ACHN (cell line): ENCODE measurements around the gene FAM135A.
"Not testable (repeated sequence)": the region's sequence is repeated elsewhere in the genome, so short reads cannot be mapped to it uniquely, and the experiment has no call there.

ENCODE experiments used
- DNase-seq: peaks from one replicate; pipeline ENCODE4 v3.0.0-alpha.2; 2015
- in situ Hi-C: cut with HindIII; loops from 2 replicates; pipeline ENCODE4 v1.10.0; 2017; ENCODE audit warnings: low sequenced_read_pairs, low pct_ligation_motif_present, low pct_unique_long_range_greater_than_20kb

Gene FAM135A

DNA sequence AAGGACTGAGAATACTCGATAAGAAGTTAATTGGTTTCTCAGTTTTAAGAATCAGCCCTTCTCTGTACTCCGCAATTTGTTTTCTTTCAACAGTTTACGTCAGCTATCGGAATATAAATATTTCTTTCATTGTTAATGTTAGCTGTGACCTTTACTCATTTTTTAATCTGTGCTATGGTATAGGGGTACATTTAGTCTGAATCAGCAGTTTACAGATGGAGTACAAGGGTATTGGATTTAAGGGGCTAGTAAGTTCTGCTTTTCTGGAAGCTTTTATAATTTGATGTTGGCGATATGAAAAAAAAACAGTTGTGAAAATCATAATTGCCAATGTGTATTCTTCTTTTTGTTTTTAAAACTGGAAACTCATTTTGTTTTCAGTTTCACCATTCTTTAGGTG is 23.0 kb downstream of the FAM135A start:
- DNase-seq = no peak
- in situ Hi-C loops = no loop called here

DNA sequence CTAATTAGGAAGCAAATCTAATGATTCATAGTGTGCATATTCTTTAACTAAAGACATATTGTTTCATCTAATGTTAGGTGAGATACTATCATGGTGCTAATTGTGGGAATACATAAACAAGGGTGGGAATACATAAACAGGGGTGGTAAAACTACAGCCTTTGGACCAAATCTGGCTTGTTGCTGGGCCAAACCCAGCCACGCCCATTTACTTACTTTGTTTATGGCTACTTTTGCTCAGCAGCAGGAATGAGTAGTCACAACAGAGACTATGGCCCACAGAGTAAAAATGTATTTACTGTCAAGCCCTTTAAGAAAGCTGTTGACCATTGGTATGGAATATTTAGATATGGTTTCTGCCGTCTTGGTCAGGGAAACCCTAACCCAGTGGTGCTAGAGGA is 31.7 kb downstream of the FAM135A start:
- no peak for DNase-seq
- in situ Hi-C loops = no loop called here

DNA sequence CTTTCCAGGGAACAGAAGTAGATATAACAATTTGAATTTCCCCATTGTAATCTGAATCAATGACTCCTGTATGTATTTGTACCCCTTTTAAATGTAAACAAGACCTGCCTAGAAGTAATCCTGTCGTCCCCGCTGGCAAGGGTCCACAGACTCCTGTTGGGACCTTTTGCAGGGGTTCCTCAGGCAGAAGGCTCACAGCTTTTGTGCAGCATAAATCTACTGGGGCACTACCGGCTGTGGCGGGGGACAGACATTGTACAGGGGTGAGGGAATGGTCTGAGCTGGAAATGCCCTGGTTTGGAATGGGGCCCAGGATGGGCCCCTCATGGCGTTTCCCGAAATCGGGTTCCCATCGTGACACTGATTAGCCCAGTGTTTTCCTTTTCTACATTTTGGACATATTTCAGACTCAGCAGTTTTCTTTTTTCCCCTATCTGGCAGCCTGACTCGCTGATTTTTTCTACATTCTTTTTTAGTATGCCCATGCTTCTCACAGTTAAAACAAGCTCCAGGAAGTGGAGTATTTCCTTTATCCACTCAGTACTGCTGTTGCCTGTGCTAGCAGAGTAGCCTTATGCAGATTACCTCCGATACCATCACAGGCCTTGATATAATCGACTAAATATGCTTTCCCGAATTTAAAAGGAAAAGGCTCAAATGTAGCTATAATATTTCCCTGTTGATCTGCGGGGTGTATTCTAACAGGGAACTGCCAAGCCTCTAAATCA is 34.2 kb downstream of the FAM135A start:
- in situ Hi-C loops, DNase-seq: not testable (repeated sequence)

DNA sequence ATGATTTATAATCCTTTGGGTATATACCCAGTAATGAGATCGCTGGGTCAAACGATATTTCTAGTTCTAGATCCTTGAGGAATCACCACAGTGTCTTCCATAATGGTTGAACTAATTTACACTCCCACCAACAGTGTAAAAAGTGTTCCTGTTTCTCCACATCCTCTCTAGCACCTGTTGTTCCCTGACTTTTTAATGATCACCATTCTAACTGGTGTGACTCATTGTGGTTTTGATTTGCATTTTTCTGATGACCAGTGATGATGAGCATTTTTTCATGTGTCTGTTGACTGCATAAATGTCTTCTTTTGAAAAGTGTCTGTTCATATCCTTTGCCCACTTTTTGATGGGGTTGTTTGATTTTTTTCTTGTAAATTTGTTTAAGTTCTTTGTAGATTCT is 40.6 kb downstream of the FAM135A start:
- in situ Hi-C loops = not testable (repeated sequence)

DNA sequence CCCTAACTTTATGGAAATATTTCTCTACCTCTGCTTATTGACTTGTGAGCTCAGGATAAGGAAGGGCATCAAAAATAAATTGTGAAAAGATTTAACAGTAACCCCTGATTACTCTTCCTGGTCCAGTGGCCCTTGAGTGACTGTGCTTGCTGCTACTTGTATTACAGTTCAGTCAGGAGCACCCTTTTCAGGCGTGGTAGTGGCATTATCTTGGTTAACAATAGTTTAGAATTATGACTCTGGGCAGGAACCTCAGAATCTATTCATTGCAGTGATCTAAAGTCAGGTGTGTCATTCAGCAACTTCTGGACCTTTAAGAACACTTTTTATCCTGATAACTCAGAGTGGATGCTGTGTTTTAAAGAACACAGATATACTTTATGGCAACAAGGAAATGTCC is 43.4 kb downstream of the FAM135A start:
- DNase-seq = no peak
- in situ Hi-C loops = no loop called here

More for the DNA sequence above, 40.6 kb downstream of the FAM135A start:
- not testable (repeated sequence) for DNase-seq

DNA sequence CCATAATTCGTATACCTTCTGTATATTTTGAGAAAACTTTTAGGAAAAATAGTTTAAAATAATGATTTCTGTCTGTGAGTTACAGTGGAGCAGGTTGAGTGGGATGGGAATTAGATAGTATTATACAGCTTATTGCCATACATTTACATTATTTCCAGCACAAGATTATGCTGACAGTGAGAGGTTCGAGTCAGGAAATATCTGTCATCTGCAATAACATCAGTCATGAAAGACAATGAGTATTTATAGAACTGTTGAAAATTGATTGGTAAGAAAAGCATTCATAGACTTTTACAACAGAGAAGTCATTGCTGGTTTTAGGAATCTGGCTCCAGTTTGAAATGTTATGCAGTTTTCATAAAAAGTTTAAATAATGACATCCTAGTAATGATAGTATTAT is 45.9 kb downstream of the FAM135A start:
- in situ Hi-C loops = no loop called here
- DNase-seq = no peak

DNA sequence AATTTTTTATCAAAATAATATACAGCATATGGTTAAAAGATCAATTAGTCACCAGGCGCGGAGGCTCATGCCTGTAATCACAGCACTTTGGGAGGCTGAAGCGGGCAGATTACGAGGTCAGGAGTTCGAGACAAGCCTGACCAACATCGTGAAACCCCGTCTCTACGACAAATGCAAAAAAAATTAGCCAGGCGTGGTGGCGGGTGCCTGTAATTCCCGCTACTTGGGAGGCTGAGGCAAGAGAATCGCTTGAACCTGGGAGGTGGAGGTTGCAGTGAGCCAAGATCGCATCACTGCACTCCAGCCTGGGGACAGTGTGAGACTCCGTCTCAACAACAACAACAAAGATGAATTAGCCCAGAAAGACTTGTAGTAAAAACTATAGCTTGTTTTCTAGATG is 46.4 kb downstream of the FAM135A start:
- DNase-seq, in situ Hi-C loops: not testable (repeated sequence)

DNA sequence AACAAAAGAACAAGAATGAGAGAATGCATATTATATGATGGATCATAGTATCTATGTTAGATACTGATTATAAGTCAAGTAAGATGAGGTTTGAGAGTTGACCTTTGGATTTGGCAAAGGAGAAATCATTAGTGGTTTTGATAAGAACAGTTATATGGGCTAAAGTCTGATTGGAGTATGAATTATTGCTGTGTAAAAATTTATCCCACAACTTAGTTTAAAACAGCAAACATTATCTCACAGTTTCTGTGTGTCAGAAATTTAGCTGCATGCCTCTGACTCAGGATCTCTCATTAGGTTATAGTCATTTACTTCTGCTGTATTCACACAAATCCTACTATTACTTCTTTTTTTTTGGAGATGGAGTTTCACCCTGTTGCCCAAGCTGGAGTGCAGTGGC is 56.7 kb downstream of the FAM135A start:
- no peak for DNase-seq
- in situ Hi-C loops = no loop called here

DNA sequence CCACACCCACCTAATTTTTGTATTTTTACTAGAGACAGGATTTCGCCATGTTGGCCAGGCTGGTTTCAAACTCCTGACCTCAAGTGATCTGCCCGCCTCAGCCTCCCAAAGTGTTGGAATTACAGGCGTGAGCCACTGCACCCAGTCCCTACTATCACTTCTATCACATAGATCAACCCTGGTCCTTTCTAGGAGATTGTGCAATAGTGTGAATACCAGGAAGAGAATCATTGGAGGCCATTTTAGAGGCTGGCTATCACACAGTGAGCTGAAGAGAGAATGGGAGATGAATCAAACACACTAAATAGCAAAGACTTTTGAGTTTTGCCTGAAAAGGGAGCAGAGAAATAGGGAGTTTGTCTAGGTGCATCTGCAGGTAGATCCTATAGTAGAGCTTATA is 57.2 kb downstream of the FAM135A start:
- DNase-seq = not testable (repeated sequence)

DNA sequence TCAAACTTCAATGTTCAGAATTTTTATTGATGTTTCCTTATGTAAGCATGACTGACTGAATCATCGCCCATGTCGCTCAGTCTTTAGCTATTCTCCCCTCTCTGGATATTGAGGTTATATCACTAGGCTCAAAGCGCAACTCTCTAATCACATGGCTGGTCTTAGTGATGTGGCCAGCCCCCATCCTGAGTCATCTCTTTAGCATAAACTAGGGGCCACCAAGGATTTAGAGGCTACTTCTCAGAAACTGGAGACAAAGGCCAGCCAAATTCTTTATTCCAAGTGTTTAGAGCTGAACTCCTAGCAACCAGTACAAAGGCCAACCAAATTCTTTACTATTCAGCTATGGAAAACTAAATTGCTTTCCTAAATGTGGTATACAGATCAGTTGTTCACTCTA is 61.4 kb downstream of the FAM135A start:
- in situ Hi-C loops = no loop called here
- no peak for DNase-seq

More for the DNA sequence above, 57.2 kb downstream of the FAM135A start:
- in situ Hi-C loops = not testable (repeated sequence)

DNA sequence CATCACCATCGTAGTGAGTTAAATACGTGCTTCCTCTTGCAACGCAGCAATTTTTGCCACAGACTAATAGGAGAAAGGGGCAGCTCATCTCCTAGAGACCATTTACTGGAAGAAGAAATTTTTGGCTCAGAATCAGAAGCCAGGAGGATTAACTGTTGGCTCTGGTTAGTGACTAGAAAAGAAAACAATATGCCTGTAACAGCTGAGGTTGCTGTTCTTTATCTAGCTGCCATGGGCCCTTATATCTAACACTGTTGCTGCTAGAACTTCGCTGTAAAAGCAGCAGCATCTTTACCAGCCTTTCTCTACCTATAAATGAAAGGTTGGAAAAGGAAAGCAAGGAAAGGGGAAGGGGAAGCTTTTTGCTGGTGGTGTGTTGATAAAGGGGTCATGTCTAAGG is 65.9 kb downstream of the FAM135A start:
- no peak for DNase-seq
- in situ Hi-C loops = no loop called here

DNA sequence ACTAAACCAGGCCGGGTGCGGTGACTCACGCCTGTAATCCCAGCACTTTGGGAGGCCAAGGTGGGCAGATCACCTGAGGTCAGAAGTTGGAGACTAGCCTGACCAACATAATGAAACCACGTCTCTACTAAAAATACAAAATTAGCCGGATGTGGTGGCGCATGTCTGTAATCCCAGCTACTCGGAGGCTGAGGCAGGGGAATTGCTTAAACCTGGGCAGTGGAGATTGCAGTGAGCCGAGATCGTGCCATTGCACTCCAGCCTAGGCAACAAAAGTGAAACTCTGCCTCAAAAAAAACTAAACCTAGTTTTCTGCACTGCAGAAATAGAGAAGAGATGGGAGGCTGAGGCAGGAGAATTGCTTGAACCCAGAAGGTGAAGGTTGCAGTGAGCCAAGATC is 73.3 kb downstream of the FAM135A start:
- in situ Hi-C loops, DNase-seq: not testable (repeated sequence)

DNA sequence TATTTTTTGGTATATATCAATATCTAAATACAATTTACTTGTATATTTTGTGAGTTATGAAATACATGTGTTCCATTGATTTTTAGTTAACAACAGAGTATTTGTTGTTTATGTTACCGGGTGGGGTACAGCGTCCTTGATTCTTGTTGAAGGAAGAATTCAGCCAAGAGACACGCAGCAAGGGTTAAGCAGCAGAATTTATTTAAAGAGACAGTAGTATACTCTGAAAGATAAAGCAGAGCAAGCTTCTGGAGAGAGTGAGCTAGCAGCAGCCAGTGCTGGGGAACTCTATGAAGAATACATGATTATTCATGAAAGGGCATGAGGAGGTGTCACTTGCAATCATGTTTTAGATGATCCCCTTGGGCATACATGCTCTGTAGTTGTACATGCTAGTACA is 76.1 kb downstream of the FAM135A start:
- in situ Hi-C loops = no loop called here
- DNase-seq = no peak

DNA sequence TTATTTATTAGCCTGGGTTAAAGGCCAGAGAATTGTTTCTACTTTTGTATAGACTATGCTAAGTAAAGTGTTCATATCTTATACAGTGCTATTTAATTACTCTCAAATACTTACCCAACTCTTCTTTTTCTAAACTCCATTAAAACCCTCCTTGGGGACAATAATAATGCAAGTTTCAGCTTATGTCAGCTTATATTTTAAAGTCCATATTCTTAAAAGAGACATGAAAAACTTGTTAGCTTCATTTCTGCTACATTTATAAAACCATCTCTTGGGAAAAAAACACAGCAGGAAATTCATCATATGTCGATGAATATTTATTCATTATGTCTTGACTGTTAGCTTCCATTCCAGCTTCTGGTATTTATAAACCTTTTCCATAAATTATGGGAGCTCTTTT is 81.5 kb downstream of the FAM135A start:
- no peak for DNase-seq
- in situ Hi-C loops = no loop called here

DNA sequence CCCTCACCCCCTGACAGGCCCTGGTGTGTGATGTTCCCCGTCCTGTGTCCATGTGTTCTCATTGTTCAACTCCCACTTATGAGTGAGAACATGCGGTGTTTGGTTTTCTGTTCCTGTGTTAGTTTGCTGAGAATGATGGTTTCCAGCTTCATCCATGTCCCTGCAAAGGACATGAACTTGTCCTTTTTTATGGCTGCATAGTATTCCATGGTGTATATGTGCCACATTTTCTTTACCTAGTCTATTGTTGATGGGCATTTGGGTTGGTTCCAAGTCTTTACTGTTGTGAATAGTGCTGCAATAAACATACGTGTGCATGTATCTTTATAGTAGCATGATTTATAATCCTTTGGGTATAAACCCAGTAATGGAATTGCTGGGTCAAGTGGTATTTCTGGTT is 82.5 kb downstream of the FAM135A start:
- DNase-seq, in situ Hi-C loops: not testable (repeated sequence)

DNA sequence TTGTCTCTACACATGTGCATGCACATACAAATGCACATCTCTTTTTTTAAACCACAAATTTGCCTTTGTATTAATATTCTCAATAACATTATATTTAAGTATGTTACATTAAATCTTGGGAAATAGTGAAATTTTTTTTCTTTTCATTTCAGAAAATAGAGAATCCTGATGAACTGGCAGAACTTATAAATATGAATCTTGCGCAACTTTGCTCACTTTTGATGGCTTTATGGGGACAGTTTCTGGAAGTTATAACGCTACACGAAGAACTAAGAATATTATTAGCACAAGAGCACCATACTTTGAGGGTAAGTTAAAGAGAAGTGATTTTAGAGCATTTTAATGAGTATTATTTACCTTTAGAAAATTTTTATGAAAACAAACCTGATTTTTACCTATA is 89.2 kb downstream of the FAM135A start:
- DNase-seq = no peak
- in situ Hi-C loops = no loop called here

DNA sequence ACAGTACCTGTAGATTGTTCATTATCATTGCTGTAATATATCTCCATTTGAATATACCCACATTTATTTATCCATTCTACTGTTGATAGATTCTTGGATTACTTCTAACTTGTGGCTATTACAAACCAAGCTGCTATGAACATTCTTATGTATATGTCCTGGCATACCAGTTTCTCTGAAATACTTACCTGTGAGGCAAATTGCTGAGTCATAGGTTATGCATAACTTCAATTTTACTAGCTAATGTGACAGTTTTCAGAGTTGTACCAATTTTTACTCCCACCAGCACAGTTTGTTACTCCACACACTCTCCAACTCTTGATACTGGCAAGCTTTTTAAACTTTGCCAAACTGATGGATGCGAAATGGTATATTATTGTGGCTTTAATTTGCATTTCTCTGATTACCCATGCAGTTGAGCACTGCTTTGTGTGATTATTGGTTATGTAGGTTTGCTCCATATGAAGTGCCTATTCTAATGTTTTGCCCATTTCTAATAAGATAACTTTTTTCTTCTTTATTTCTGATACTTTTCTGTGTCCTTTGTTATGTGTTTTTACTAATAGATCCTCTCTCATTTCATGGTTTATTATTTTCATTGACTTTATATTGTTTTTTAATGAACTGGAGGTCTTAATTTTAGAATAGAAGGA is 90.6 kb downstream of the FAM135A start:
- in situ Hi-C loops = no loop called here
- DNase-seq = no peak

DNA sequence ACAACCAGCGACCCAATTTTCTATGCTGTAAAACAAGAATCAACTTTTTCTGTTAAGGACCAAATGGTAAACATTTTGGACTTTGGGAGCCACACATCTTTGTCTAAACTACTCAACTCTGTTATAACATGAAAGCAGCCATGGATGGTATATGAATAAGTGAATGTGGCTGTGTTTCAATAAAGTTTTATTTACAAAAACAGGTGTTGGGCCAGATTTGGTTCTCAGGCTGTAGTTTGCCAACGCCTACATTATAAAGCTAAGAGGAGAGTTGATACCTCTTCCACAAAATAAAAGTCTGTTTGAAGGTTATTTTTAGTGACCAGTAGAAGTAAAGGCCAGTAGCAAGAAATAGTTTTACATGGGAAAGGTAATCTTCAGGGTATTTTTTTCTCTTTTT is 93.0 kb downstream of the FAM135A start:
- DNase-seq = no peak
- in situ Hi-C loops = no loop called here

DNA sequence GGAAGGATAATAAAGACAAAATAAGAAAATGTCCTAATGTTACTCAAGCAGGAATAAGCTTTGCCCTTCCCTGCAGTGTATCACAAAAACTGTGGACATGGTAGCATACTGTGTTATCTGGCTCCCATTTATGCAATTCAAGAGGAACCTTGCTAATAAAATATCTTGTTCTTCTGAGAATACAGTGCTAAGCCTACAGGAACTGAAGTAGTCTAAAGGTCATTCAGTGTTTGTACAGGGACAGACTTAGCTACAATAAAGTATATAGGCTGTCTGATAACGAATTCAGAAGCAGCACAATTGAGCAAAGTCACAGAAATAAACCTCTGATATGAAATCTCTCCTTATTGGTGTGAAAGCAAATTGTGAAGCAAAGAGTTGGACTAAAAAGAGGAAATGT is 93.9 kb downstream of the FAM135A start:
- in situ Hi-C loops = no loop called here
- no peak for DNase-seq

DNA sequence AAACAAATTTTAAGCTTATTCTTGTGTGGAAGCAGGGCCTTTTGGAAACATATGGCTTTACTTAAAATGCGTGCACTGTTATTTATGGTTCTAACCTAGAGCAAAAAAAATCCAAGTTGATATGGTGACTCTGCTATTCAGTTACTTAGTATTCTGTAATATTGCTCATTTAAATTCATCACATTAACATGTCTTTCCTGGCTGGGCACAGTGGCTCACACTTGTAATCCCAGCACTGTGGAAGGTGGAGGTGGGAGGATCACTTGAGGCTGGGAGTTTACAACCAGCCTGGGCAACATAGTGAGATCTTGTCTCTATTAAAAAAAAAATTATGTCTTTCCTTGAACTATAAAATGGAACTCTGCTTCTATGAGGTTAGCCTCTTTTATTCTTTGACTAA is 95.6 kb downstream of the FAM135A start:
- in situ Hi-C loops = no loop called here
- no peak for DNase-seq
